ENCODE data around the gene RNASEH1.

- TF ChIP-seq, protein P1, sequence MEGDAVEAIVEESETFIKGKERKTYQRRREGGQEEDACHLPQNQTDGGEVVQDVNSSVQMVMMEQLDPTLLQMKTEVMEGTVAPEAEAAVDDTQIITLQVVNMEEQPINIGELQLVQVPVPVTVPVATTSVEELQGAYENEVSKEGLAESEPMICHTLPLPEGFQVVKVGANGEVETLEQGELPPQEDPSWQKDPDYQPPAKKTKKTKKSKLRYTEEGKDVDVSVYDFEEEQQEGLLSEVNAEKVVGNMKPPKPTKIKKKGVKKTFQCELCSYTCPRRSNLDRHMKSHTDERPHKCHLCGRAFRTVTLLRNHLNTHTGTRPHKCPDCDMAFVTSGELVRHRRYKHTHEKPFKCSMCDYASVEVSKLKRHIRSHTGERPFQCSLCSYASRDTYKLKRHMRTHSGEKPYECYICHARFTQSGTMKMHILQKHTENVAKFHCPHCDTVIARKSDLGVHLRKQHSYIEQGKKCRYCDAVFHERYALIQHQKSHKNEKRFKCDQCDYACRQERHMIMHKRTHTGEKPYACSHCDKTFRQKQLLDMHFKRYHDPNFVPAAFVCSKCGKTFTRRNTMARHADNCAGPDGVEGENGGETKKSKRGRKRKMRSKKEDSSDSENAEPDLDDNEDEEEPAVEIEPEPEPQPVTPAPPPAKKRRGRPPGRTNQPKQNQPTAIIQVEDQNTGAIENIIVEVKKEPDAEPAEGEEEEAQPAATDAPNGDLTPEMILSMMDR (IDR thresholded peaks at IDR 0.05), result no peak
- TF ChIP-seq POLR2A (IDR thresholded peaks at IDR 0.05), result no peak
Measured at GRCh38 chr2:3547915-3548314, 10.2 kb downstream of the RNASEH1 start.
